SKM-1 (cell line): Measurements from ENCODE around the gene TMEM244.
"Not testable (repeated sequence)": the region's sequence is repeated elsewhere in the genome, so short reads cannot be mapped to it uniquely, and the experiment has no call there.

Experiments used
- DNase-seq: peaks from one replicate; lab custom pipeline; 2025; ENCODE audit not compliant: unreplicated experiment; lab: John Stamatoyannopoulos, UW

The TMEM244 gene

DNA sequence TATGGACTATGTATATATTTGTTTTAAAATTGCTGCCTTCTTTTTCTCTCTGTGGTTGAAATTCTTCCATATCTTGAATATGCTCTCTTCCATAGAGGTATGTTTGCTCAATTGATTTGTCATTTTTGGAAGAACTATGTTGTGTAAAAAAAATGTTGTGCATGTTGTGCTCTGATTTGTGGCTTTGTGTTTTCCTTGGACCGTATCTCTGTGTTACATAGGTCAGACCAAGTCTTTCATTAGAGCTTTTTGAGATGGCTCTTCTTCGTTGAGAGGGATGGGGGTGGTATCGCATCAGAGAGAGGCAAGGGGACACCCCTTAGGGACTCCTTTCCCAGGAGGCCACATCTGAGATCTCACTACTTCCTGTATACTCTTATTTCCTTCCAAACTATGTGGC, 43.8 kb downstream of the TMEM244 start:
- DNase-seq = no peak

DNA sequence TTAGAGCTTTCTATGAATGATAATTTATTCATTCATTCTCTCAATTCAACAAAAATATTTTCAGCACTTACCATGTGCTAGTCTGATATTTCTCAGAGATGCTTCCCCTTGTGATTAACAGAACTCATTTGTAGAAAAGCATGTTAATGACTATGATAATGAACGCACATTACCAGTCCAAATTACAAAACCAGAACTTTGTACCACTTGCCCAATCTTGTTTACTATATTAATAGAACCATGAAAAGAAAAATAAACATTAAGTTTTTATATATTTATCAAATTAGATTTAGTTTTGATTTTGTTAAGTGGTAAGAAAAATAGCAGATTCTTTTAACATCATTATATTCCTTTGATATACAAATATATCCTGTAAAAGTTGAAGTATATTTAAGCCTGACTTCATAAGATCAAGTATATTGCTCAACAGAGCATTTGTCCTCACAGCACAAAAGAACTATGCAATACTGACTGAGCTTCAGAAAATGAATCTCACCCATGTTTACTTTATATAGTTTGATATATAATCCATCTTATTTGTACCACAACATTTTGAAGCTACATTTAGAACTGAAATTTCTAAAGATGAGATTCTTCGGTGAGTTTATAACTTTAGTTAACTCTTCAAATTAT, 48.9 kb downstream of the TMEM244 start:
- DNase-seq = no peak

DNA sequence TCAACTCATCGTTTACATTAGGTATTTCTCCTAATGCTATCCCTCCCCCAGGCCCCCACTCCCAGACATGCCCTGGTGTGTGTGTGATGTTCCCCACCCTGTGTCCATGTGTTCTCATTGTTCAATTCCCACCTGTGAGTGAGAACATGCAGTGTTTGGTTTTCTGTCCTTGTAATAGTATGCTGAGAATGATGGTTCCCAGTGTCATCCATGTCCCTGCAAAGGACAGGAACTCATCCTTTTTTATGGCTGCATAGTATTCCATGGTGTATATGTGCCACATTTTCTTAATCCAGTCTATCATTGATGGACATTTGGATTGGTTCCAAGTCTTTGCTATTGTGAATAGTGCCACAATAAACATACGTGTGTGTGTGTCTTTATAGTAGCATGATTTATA, 54.0 kb downstream of the TMEM244 start:
- DNase-seq = not testable (repeated sequence)

DNA sequence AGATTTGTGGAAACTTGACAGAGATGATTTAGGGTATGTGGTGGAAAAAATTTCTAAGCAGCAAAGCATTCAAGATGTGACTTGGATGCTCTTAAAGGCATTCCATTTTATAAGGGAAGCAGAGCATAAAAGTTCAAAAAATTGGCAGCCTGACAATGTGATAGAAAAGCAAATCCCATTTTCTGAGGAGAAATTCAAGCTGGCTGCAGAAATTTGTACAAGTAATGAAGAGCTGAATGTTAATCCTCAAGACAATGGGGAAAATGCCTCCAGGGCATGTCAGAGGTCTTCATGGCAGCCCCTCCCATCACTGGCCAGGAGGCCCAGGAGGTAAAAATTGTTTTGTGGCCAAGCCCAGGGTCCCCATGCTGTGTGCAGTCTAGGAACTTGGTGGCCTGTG, 58.2 kb downstream of the TMEM244 start:
- not testable (repeated sequence) for DNase-seq

DNA sequence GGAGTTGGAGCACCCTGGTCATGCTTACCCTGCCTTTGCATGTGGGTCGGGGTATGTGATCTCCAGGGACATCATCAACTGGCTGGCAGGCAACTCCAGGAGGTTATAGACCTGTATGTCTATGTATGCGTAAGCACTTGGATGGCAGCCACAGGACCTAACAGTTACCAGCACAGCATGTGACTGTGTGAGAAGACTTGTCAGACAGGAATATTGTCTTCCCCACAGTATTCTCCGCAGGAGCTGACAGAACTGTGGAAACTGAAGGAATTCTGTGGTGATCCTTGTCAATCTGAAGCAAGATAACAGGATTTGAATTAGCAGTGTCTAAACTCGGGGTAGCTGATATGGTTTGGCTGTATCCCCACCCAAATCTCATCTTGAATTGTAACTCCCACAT, 59.2 kb downstream of the TMEM244 start:
- DNase-seq = no peak

DNA sequence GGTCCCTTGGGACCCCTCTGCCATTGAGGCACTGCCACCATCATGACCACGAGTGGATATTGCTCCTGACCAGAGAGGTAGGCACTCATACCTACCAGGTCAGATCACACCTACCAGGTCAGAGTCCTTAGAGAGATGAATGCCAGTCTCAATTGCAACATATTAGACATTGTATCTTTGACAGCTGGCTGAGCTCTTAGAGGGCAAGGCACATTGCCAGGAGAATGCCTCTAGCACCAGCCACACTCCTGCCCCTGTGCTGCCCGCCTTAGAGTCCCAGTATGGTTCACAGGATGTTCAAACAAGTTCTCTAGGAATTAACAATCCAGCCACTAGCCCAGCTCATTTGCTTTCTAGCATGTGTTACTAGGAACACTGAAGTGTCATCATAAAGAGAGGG, 65.9 kb downstream of the TMEM244 start:
- DNase-seq = no peak

DNA sequence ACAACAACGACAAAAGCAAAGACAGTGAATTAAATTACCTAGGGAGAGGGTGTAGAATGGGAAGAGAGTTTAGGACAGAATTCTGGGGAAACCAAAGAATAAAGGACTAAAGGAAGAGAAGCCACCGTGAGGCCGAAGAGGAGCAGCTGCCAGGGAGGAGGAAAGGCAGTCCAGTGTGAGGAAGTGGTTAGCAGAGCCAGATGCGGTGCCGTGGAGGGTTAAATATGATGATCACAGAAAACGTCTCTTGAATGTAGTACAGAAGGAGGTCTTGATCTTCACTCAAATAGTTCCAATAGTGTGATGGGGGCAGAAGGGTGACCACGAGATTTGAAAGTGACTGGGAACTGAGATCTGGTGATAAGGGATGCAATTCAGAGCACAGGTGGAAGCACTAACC, 67.7 kb downstream of the TMEM244 start:
- DNase-seq = no peak

DNA sequence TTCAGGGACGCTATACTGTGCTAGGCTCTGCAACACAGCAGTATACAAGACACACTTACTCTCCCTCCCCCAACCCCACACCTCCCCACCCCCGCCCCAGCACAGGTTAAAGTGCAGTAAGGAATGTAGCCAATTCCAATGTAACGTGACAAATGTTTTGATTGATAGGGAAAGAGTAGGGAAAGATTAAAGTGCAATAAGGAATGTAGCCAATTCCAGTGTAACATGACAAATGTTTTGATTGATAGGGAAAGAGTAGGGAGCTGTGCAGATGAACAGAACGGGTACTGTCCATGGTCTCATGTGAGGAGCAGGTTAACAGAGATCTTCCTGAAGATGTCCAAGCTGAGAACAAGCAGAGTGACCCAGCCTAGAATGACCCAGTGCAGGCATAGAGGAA, 69.1 kb downstream of the TMEM244 start:
- no peak for DNase-seq

DNA sequence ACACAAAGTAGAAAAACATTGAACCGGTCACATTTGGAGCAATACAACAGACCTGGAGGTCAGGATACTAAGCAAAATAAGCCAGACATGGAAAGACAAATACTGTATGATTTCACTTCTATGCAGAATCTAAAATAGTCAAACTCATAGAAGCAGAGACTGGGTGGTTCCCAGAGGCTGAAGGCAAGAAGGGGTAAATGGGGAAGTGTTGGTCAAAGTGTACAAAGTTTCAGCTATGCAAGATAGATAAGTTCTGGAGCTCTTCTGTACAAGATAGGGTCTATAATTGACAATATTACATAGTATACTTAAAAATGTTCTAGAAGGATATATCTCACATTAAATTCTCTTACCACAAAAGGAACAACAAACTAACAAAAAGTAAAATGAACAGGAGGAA, 70.3 kb downstream of the TMEM244 start:
- no peak for DNase-seq

DNA sequence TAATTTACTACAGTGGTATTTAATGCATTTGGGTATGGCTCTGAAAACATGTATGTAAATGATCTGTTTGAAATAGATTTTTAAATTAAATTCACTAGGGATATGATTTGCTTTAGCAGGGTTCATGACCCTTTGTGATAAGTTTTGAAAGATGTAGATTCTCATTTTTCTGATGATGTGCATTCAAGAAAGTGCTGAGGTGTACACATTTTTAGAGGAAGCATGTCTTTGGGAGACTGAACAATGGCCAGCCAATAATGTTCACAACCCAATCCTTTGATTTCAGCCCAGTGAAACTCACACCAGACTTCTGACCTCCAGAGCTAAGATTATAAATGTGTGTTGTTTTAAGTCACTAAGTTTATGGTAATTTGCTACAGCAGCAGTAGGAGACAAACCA, 71.1 kb downstream of the TMEM244 start:
- no peak for DNase-seq

DNA sequence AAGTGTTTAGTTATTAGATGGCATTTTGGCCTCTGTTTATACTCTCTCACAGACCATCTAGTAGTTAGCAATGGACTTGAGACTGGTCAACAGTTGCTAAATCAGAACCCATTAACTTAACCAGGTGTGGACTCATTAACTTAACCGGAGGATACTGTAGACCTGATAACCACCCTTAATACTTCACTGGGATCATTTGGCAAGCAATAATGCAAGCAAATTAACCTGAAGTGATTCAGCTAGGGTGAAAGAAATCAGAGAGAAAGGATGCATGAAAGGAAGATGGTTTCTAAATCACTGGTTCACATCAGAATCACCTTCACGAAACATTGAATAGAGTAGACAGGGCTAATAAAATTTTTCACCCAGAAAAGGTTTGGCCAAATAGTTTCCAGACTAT, 73.3 kb downstream of the TMEM244 start:
- DNase-seq = no peak

DNA sequence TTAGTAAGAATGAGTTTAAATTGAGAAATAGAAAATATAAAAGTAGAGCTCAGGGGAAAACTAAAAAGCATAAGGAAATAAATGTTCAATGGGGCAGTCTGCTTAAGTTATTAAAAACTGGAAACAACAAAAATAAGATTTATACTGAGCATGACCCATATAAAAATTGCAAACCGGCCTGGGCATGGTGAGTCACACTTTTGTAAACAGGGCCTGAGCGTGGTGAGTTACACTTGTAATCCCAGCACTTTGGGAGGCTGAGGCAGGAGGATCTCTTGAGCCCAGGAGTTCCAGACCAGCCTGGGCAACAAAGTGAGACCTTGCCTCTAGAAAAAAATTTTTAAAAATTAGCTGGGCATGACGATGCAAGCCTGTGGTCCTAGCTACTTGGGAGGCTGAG, 74.6 kb downstream of the TMEM244 start:
- DNase-seq = no peak

DNA sequence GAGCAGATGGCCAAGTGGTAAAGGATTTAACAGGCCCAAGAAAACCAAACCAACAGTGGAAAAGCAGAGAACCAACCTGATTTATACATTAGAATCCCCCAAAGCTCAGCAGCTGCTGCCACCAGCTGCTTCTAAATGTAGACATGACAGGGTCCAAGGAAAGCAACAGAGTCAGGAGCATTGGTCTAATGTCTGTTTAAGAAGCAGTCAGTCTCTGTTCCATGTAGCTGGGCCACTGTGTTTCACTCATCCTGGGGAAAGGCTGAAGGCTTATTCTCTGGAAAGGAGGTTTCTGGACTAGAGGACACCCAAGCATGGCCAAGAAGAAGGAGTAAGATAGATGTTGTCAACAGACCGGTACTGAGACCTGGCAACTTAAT, 75.4 kb downstream of the TMEM244 start:
- DNase-seq = no peak

DNA sequence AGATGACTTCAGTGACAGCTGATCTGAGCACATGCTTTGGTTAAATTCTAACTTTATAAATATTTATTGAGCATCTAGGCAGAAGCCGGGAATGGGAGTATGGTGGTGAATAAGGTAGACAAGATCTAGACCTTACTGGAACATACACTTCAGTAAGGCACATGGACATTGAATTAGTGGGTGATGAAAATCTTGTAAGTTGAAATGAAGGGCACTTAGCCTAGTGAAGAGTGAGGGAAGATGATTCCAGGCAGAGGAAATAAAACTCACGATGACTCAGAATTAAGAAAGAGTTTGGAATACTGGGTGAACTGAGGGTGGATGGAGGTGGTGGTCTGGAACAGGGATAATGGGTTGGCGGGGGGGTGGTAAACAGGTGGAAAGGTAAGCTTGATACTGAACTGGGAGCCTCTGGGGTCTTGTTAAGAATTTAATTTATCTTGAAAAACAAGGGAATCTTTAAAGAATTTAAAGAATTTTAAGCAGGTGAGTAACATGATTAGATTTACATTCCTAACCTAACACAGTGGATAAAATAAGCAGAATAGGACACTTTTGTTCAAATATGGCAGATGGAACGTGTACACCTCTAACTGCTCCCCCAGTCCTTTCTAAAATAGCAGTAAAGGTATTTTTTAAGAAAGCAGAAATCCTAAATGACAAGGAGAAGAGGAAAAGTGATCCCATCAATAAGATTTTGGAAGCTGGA, 75.9 kb downstream of the TMEM244 start:
- DNase-seq = no peak
